Activated CD4-positive, alpha-beta T cell treated with anti-CD3 and anti-CD28 coated beads for 1 hour (primary cell): ENCODE measurements around the gene MORF4L2.

Experiments used
- DNase-seq: peaks from one replicate; pipeline ENCODE4 v3.0.0-alpha.2; 2020

MORF4L2 gene

GRCh38 chrX:103686199-103687072, at the start of gene MORF4L2:
Gene MORF4L2 (minus strand): TSS chrX:103686699. CDS start chrX:103677027, 9,672 bp downstream.
- DNase-seq, result peak; percentile 77

GRCh38 chrX:103734125-103734760, 47.7 kb upstream of the MORF4L2 start:
- no peak for DNase-seq

- no peak for DNase-seq
Measured at GRCh38 chrX:103733017-103733416, 46.5 kb upstream of the MORF4L2 start.

- no peak for DNase-seq
Measured at GRCh38 chrX:103730796-103731493, 44.4 kb upstream of the MORF4L2 start.

- no peak for DNase-seq
Measured at GRCh38 chrX:103730147-103730795, 43.8 kb upstream of the MORF4L2 start.

GRCh38 chrX:103729015-103729414, 42.5 kb upstream of the MORF4L2 start:
- no peak for DNase-seq

GRCh38 chrX:103727115-103727514, 40.6 kb upstream of the MORF4L2 start:
- DNase-seq, result no peak

GRCh38 chrX:103726477-103726876, 40.0 kb upstream of the MORF4L2 start:
- DNase-seq, result no peak

- no peak for DNase-seq
Measured at GRCh38 chrX:103722505-103722904, 36.0 kb upstream of the MORF4L2 start.

GRCh38 chrX:103718120-103718519, 31.6 kb upstream of the MORF4L2 start:
- DNase-seq, result no peak

GRCh38 chrX:103716962-103717361, 30.5 kb upstream of the MORF4L2 start:
- DNase-seq, result no peak

- DNase-seq, result no peak
Measured at GRCh38 chrX:103710609-103711008, 24.1 kb upstream of the MORF4L2 start, which contains the start of gene TMEM31. Gene TMEM31 (plus strand): TSS chrX:103710909. CDS start chrX:103712259, 1,350 bp downstream.

- no peak for DNase-seq
Measured at GRCh38 chrX:103704863-103705262, 18.4 kb upstream of the MORF4L2 start.

GRCh38 chrX:103699243-103699642, 12.7 kb upstream of the MORF4L2 start:
- DNase-seq, result no peak

GRCh38 chrX:103697687-103698086, 11.2 kb upstream of the MORF4L2 start:
- no peak for DNase-seq

- DNase-seq, result no peak
Measured at GRCh38 chrX:103691059-103691458, 4.6 kb upstream of the MORF4L2 start.

GRCh38 chrX:103688946-103689345, 2.4 kb upstream of the MORF4L2 start:
- DNase-seq, result no peak

GRCh38 chrX:103687696-103688201, 1.2 kb upstream of the MORF4L2 start:
- peak; percentile 20 for DNase-seq

GRCh38 chrX:103687073-103687695, 685 bp upstream of the MORF4L2 start:
- DNase-seq, result peak; percentile 80

GRCh38 chrX:103685396-103685795, 1.1 kb downstream of the MORF4L2 start:
- no peak for DNase-seq

GRCh38 chrX:103681443-103681842, 5.1 kb downstream of the MORF4L2 start:
- DNase-seq, result no peak
